SHP77 treated with DMSO at 0.1 percent for 48 hours (cell line): Measurements from ENCODE around the gene NFIC.

Source experiments
- DNase-seq: peaks from one replicate; lab custom pipeline; 2025; lab: John Stamatoyannopoulos, UW

The NFIC gene

GRCh38 chr19:3467437-3468198 is 101.2 kb downstream of the NFIC start:
- DNase-seq = no peak

GRCh38 chr19:3468211-3468610 is 101.8 kb downstream of the NFIC start:
- no peak for DNase-seq

- no peak for DNase-seq
These were observed 103.5 kb downstream of the NFIC start for GRCh38 chr19:3469638-3470499.

GRCh38 chr19:3470500-3471128 is 104.2 kb downstream of the NFIC start:
- DNase-seq = no peak

GRCh38 chr19:3471954-3472655 is 105.7 kb downstream of the NFIC start:
- no peak for DNase-seq

- DNase-seq = no peak
These were observed 107.6 kb downstream of the NFIC start for GRCh38 chr19:3474010-3474409.

GRCh38 chr19:3474614-3475013 is 108.2 kb downstream of the NFIC start:
- DNase-seq = no peak

GRCh38 chr19:3475449-3475848 is 109.1 kb downstream of the NFIC start:
- no peak for DNase-seq

- DNase-seq = no peak
These were observed 110.4 kb downstream of the NFIC start for GRCh38 chr19:3476830-3477229.

GRCh38 chr19:3477506-3477905 is 111.1 kb downstream of the NFIC start:
- DNase-seq = no peak

GRCh38 chr19:3477951-3478350 is 111.6 kb downstream of the NFIC start:
- DNase-seq = no peak

- DNase-seq = no peak
These were observed 112.2 kb downstream of the NFIC start for GRCh38 chr19:3478409-3479176.

- DNase-seq = no peak
These were observed 112.9 kb downstream of the NFIC start for GRCh38 chr19:3479177-3479833.

GRCh38 chr19:3479834-3480215 is 113.4 kb downstream of the NFIC start:
- DNase-seq = no peak

- DNase-seq = no peak
These were observed 114.2 kb downstream of the NFIC start, which contains the start of gene SMIM24 for GRCh38 chr19:3480383-3481091. Gene SMIM24 (minus strand): TSS chr19:3480525. CDS start chr19:3480463, 62 bp downstream.

GRCh38 chr19:3481241-3482090 is 115.1 kb downstream of the NFIC start:
- DNase-seq = no peak

GRCh38 chr19:3482507-3483225 is 116.3 kb downstream of the NFIC start:
- DNase-seq = no peak

GRCh38 chr19:3483226-3483628 is 116.8 kb downstream of the NFIC start, which contains the start of gene SMIM44:
Gene SMIM44 (minus strand): TSS chr19:3483441. CDS start chr19:3483403, 38 bp downstream.
- no peak for DNase-seq
